A673 (cell line): ENCODE results near the gene ACP2. TPM values are rescaled to one million over a fixed set of nuclear protein-coding genes. Genes with fewer than 3 reads are reported as not detected.
"Not testable (repeated sequence)": the region's sequence is repeated elsewhere in the genome, so short reads cannot be mapped to it uniquely, and the experiment has no call there.

Source experiments
- BruUV-seq: library from RNA; stranded (reverse); fragments of 400-500 nt; replicated peaks from 2 replicates; lab custom pipeline; 2021; lab: Mats Ljungman, UMichigan
- CTCF ChIA-PET: fragments of 300-600 bp; sonication (Branson Sonifier 250); formaldehyde crosslinking; loops from one replicate; lab custom pipeline; 2022; ENCODE audit warnings: antibody characterized with exemption; lab: Charles Lee
- POLR2A ChIA-PET: fragments of 300-600 bp; sonication (Branson Sonifier 250); formaldehyde crosslinking; loops from one replicate; lab custom pipeline; 2022; ENCODE audit warnings: antibody characterized with exemption; ENCODE audit not compliant: low non-redundant PET; lab: Charles Lee
- DNase-seq: peaks from one replicate; pipeline ENCODE4 v3.0.0-alpha.2; 2015; ENCODE audit warnings: low spot score
- H3K27ac ChIP-seq: fragments of 200-600 bp; sonication (generic); 2 replicates; pipeline ENCODE4 v1.5.1; 2016; ENCODE audit warnings: mixed run types, low read depth, mild to moderate bottlenecking, mixed read lengths, antibody characterized with exemption, low read length; ENCODE audit not compliant: poor library complexity, severe bottlenecking
- H3K27me3 ChIP-seq: fragments of 200-600 bp; sonication (generic); replicated peaks from 2 replicates; pipeline ENCODE4 v1.6.1; 2017; ENCODE audit warnings: mixed run types, low read depth, mild to moderate bottlenecking, mixed read lengths, antibody characterized with exemption, low read length; ENCODE audit not compliant: insufficient read depth, poor library complexity
- H3K36me3 ChIP-seq: fragments of 200-600 bp; sonication (generic); 2 replicates; pipeline ENCODE4 v1.6.1; 2016; ENCODE audit warnings: mixed run types, mild to moderate bottlenecking, mixed read lengths, antibody characterized with exemption, low read length; ENCODE audit not compliant: insufficient read depth, poor library complexity, severe bottlenecking
- H3K4me1 ChIP-seq: fragments of 200-600 bp; sonication (generic); 2 replicates; pipeline ENCODE4 v1.6.1; 2017; ENCODE audit warnings: mixed run types, mild to moderate bottlenecking, mixed read lengths, antibody characterized with exemption, low read length; ENCODE audit not compliant: insufficient read depth, poor library complexity, severe bottlenecking
- H3K4me3 ChIP-seq: fragments of 200-600 bp; sonication (generic); 2 replicates; pipeline ENCODE4 v1.5.1; 2016; ENCODE audit warnings: low read depth, mixed run types, mild to moderate bottlenecking, mixed read lengths, low read length; ENCODE audit not compliant: poor library complexity, severe bottlenecking
- H3K9me3 ChIP-seq: fragments of 200-600 bp; sonication (generic); 2 replicates; pipeline ENCODE4 v1.6.1; 2016; ENCODE audit warnings: mixed run types, low read depth, mild to moderate bottlenecking, mixed read lengths, antibody characterized with exemption, low read length; ENCODE audit not compliant: poor library complexity, severe bottlenecking
- EZH2 ChIP-seq: fragments of 200-600 bp; sonication (generic); IDR thresholded peaks from 2 replicates; pipeline ENCODE4 v1.6.1; 2017; ENCODE audit warnings: borderline replicate concordance, low read depth, mild to moderate bottlenecking, mixed read lengths, antibody characterized with exemption, low read length; ENCODE audit not compliant: poor library complexity, severe bottlenecking
- intact Hi-C: fragments of 100-400 bp; cut with micrococcal nuclease; formaldehyde crosslinking; loops from one replicate; pipeline ENCODE4 v1.10.0; 2022; ENCODE audit not compliant: unreplicated experiment
- total RNA-seq: library from RNA; stranded (reverse); gene quantifications from 2 replicates; pipeline ENCODE4 v1.2.3, GENCODE V29; 2021
- TF ChIP-seq, protein P1 (sequence below): fragments of 300-800, 200-600 bp; sonication (generic); conservative IDR thresholded peaks from 2 replicates; pipeline ENCODE4 v1.5.1; 2017; ENCODE audit warnings: low read depth, mild to moderate bottlenecking, antibody characterized with exemption, low read length, moderate library complexity, mixed read lengths

ACP2 gene
- total RNA-seq, 1 experiment from 2014 or later, result 63.3 TPM

DNA sequence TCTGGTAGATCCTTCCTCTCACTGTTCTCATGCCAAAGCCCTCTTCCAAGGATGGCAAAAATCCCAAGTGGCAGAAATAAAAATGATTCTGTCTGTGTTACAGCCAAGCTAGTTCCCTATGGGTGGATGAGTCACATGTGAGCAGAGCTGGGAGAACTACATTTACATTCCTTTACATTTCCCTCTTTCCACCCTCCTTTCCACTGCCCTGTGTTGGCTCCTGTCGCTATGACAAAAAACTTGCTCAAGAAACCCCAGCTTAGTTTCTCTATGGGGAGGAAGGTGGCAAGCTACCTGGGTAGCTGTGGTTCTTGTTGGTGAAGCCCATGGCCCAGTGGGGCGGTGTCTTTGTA, 44.0 kb downstream of the ACP2 start:
- peak; percentile 55 for DNase-seq
- Histone ChIP-seq H3K4me3 (no peak overlapping the region), H3K27ac (no peak overlapping the region), H3K36me3 (no peaks in the 10 kb centered on the region), H3K4me1 (no peaks in the 10 kb centered on the region), H3K9me3 (no peaks in the 10 kb centered on the region), H3K27me3 (no peaks in the 10 kb centered on the region)
- TF ChIP-seq, protein P1, sequence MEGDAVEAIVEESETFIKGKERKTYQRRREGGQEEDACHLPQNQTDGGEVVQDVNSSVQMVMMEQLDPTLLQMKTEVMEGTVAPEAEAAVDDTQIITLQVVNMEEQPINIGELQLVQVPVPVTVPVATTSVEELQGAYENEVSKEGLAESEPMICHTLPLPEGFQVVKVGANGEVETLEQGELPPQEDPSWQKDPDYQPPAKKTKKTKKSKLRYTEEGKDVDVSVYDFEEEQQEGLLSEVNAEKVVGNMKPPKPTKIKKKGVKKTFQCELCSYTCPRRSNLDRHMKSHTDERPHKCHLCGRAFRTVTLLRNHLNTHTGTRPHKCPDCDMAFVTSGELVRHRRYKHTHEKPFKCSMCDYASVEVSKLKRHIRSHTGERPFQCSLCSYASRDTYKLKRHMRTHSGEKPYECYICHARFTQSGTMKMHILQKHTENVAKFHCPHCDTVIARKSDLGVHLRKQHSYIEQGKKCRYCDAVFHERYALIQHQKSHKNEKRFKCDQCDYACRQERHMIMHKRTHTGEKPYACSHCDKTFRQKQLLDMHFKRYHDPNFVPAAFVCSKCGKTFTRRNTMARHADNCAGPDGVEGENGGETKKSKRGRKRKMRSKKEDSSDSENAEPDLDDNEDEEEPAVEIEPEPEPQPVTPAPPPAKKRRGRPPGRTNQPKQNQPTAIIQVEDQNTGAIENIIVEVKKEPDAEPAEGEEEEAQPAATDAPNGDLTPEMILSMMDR, result no peak
- no peak for TF ChIP-seq EZH2
- POLR2A ChIA-PET, result interaction anchor here (0.6 kb wide), 1 partner anchor 20 kb away, joined by 6 read pairs; no protein-coding TSS in a partner anchor
- intact Hi-C loops, result no loop called here
- BruUV-seq, result no TSS peak
- CTCF ChIA-PET, result no interaction called here

DNA sequence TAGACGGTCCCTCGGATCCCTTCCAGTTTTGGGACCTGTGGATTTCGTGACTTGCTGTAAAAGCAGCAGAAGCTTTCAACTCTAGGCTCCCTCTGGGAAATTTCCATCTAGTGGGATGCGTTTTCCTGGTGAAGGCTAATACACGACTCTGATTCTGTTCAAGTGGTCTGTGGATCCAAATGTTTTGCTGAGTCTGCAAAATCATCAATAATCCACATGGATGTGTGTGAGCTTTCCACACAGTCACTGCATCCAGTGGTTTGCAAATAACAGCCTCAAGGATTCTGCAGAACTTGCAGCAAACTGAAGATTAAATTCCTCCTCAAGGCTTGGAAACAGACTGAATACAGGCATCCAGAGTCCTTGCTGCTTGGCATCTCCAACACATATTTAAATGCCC, 46.0 kb downstream of the ACP2 start:
- no peaks in the 10 kb centered on the region for H3K27me3 ChIP-seq
- H3K4me1 ChIP-seq, result no peaks in the 10 kb centered on the region
- H3K4me3 ChIP-seq, result no peak overlapping the region
- ChIA-PET POLR2A (interaction anchor here (0.6 kb wide), 1 partner anchor 603 kb away, joined by 6 read pairs; no protein-coding TSS in a partner anchor), CTCF (interaction anchor here (0.6 to 0.7 kb wide), 2 partner anchors 160 to 579 kb away, joined by 3 to 6 read pairs; no protein-coding TSS in a partner anchor)
- no TSS peak for BruUV-seq
- DNase-seq, result no peak
- no peaks in the 10 kb centered on the region for H3K9me3 ChIP-seq
- TF ChIP-seq, protein P1, result no peak
- TF ChIP-seq EZH2, result no peak
- H3K27ac ChIP-seq, result no peak overlapping the region
- H3K36me3 ChIP-seq, result no peaks in the 10 kb centered on the region
- intact Hi-C loops, result no loop called here

DNA sequence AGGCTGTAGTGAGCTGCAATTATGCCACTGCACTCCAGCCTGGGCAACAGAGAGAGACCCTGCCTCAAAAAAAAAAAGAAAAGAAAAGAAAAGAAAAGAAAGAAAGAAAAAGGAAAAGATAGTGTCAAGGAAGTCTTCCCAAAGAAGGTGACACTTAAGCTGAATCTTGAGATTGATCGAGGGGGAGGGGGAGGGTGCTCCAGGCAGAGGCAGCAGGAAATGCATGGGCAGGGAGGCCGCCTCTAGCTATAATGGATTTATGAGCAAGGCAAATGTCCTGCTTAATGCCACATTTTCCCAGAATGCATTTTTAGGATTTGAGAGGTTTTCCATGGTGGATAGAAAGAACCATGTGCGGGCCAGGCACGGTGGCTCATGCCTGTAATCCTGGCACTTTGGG, 47.6 kb downstream of the ACP2 start:
- TF ChIP-seq EZH2, result no peak
- TF ChIP-seq, protein P1, result no peak
- ChIA-PET POLR2A (no interaction called here), CTCF (no interaction called here)
- no TSS peak for BruUV-seq
- peak; percentile 56 for DNase-seq
- no peaks in the 10 kb centered on the region for H3K4me1 ChIP-seq
- H3K27me3 ChIP-seq, result no peaks in the 10 kb centered on the region
- no peak overlapping the region for H3K27ac ChIP-seq
- no peaks in the 10 kb centered on the region for H3K9me3 ChIP-seq
- no peak overlapping the region for H3K4me3 ChIP-seq
- no peaks in the 10 kb centered on the region for H3K36me3 ChIP-seq
- intact Hi-C loops, result no loop called here

DNA sequence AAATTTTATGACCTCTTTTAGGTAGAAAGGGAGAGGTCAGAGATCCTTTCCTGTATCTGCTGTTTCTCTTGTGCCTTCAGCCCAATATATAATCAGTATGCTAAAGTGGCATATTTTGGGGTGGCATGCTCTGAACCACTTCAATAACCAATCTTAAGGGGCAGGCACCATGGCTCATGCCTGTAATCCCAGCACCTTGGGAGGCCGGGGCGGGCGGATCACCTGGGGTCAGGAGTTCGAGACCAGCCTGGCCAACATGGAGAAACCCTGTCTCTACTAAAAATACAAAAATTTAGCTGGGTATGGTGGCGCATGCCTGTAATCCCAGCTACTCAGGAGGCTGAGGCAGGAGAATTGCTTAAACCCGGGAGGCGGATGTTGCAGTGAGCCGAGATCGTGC, 50.5 kb downstream of the ACP2 start:
- H3K4me3 ChIP-seq, H3K27ac ChIP-seq, H3K4me1 ChIP-seq, POLR2A ChIA-PET, H3K27me3 ChIP-seq, H3K9me3 ChIP-seq, CTCF ChIA-PET, BruUV-seq, H3K36me3 ChIP-seq, intact Hi-C loops, DNase-seq: not testable (repeated sequence)
